ENCODE results near the gene AQP5. TPM values are rescaled to one million over a fixed set of nuclear protein-coding genes. Genes with fewer than 3 reads are reported as not detected.

AQP5 gene
- total RNA-seq, 1 donor from 2014 or later = not detected

DNA sequence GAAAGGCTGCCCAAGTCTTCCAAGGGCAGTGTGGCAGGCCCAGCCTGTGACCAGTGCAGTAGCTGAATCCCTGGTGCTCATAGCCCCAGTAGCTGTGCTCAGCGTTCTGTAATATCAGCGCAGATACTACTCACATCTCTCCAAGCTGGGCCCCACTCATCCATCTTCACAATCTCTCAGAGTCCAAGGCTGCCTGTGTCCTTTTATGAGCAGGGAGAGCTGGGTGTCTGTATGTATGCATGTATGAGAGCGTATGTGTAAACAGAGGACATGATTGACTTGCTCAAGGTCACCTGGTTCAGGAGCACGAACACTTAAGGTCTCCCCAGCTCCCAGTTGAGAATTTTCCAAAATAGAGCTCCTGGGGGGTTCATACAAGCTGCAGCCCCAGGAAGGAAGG, 16.5 kb downstream of the AQP5 start:
- H3K9me3 Mint-ChIP-seq (ENCODE audit: unreplicated experiment) = peaks cover 5% of the 10 kb centered on the region
- H3K27ac Mint-ChIP-seq (ENCODE audit: unreplicated experiment) = peak overlapping the region; percentile 98
- peaks cover 12% of the 10 kb centered on the region for H3K27me3 Mint-ChIP-seq (ENCODE audit: unreplicated experiment)
- TF ChIP-seq, protein P1, sequence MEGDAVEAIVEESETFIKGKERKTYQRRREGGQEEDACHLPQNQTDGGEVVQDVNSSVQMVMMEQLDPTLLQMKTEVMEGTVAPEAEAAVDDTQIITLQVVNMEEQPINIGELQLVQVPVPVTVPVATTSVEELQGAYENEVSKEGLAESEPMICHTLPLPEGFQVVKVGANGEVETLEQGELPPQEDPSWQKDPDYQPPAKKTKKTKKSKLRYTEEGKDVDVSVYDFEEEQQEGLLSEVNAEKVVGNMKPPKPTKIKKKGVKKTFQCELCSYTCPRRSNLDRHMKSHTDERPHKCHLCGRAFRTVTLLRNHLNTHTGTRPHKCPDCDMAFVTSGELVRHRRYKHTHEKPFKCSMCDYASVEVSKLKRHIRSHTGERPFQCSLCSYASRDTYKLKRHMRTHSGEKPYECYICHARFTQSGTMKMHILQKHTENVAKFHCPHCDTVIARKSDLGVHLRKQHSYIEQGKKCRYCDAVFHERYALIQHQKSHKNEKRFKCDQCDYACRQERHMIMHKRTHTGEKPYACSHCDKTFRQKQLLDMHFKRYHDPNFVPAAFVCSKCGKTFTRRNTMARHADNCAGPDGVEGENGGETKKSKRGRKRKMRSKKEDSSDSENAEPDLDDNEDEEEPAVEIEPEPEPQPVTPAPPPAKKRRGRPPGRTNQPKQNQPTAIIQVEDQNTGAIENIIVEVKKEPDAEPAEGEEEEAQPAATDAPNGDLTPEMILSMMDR (IDR thresholded peaks at IDR 0.05; ENCODE audit: partially characterized antibody, unreplicated experiment) = no peak
- peak overlapping the region; percentile 70 for H3K4me3 Mint-ChIP-seq (ENCODE audit: unreplicated experiment)
- H3K36me3 Mint-ChIP-seq (ENCODE audit: unreplicated experiment) = no peaks in the 10 kb centered on the region
- H3K4me1 Mint-ChIP-seq (ENCODE audit: low read depth, unreplicated experiment) = peaks cover 46% of the 10 kb centered on the region
- no peak for DNase-seq

DNA sequence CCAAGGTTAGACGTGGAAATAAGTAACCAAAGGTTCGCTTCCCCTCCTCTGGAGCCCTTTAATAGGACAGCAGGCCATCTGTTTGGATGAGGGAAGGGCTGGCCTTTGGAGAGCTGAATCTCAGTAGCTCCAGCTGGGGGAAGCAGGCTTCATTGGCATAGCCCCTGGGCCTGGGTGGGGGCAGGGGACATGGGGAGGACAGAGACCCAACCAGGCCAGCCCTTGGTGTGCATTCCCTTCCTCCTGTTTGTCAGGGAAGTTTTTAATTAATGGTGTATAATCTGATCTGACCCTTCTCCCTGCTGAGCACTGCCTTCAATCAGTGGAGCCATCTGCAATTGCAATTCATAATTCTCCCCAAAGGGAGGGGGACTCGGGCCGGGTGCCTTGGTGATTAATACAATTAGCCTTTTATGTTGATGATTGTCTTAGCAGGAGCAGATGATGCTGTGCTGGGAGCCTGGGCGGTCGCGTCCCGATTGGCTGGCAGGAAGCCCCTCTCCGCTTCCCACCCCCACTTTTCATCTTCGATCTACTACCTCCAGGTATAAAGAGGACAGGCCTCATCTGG, 17.4 kb downstream of the AQP5 start:
- TF ChIP-seq, protein P1 (IDR thresholded peaks at IDR 0.05; ENCODE audit: partially characterized antibody, unreplicated experiment) = no peak
- Mint-ChIP-seq H3K27ac (ENCODE audit: unreplicated experiment) (peak overlapping the region; percentile 98), H3K36me3 (ENCODE audit: unreplicated experiment) (no peaks in the 10 kb centered on the region), H3K9me3 (ENCODE audit: unreplicated experiment) (peaks cover 5% of the 10 kb centered on the region), H3K27me3 (ENCODE audit: unreplicated experiment) (peaks cover 13% of the 10 kb centered on the region), H3K4me3 (ENCODE audit: unreplicated experiment) (peak overlapping the region; percentile 70), H3K4me1 (ENCODE audit: low read depth, unreplicated experiment) (peaks cover 49% of the 10 kb centered on the region)
- DNase-seq = peak; percentile 69

DNA sequence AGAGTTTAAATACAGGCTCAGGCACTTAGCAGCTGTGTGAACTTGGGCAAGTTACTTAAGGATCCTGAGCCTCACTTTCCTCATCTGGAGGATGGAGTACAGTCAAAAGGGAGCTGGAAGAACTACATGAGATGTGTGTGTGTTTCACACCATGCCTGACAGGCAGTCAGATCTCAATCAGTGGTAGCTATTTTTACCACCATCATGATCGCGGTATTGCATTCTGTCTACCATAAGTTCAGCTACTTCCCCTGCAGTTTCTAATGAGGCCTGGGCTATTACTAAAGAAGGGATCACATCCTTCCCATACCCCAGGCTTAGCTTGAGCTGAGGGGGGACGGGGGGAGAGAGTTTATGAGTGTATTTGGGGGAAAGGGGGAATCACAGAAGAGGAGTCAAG, 18.1 kb downstream of the AQP5 start:
- Mint-ChIP-seq H3K9me3 (ENCODE audit: unreplicated experiment) (peaks cover 7% of the 10 kb centered on the region), H3K27me3 (ENCODE audit: unreplicated experiment) (peaks cover 15% of the 10 kb centered on the region), H3K27ac (ENCODE audit: unreplicated experiment) (peak overlapping the region; percentile 98), H3K36me3 (ENCODE audit: unreplicated experiment) (no peaks in the 10 kb centered on the region), H3K4me1 (ENCODE audit: low read depth, unreplicated experiment) (peaks cover 54% of the 10 kb centered on the region), H3K4me3 (ENCODE audit: unreplicated experiment) (peak overlapping the region; percentile 20)
- DNase-seq = no peak
- TF ChIP-seq, protein P1 (IDR thresholded peaks at IDR 0.05; ENCODE audit: partially characterized antibody, unreplicated experiment) = no peak

DNA sequence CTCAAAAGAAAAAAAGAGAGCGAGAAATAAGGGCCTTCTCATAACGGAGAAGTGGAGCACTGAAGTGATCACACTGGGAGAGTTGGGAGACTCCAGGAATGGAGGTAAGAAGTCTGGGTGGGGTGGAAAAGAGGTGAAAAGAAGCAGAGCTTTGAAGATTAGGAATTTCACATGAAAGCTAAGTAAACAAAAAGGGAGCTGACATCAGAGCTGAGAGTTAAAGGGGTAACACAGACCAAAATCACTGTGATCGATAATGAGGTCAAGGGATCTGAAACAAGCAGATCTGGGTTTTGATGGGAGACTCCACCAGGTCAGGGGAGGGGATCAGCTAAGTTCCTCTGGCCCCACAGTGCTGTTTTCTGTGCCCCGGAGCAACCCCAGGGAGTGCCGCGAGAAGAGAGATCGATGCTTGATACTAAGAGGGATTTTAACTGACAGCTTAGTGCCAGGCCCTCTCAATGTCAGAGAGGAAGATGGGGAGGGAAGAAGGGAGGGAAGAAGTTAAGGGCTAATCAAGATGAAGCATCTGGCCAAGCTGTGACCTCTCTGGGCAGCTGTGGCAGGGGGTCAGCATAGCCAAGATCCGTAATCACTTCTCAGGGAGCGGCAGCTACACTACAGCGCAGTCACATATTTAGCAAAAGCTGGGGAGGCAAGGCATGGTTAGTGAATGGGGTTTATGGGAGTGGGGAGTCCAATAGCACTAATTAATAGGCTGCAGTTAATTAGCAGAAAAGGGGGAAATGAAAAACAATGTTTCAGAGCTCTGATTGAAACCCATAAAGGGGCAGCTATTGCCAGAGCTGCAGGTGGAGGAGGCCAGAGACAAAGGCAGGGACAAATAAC, 19.1 kb downstream of the AQP5 start:
- TF ChIP-seq, protein P1 (IDR thresholded peaks at IDR 0.05; ENCODE audit: partially characterized antibody, unreplicated experiment) = no peak
- peaks cover 61% of the 10 kb centered on the region for H3K4me1 Mint-ChIP-seq (ENCODE audit: low read depth, unreplicated experiment)
- DNase-seq = no peak
- H3K27me3 Mint-ChIP-seq (ENCODE audit: unreplicated experiment) = peaks cover 15% of the 10 kb centered on the region
- H3K4me3 Mint-ChIP-seq (ENCODE audit: unreplicated experiment) = peak overlapping the region; percentile 44
- H3K36me3 Mint-ChIP-seq (ENCODE audit: unreplicated experiment) = no peaks in the 10 kb centered on the region
- H3K27ac Mint-ChIP-seq (ENCODE audit: unreplicated experiment) = peak overlapping the region; percentile 87
- H3K9me3 Mint-ChIP-seq (ENCODE audit: unreplicated experiment) = peaks cover 7% of the 10 kb centered on the region
